HG02759 (cell line): ENCODE measurements around the gene ADAMTS18.
A peak's percentile ranks its signal among the peaks of the same experiment; 100 is the strongest.
"Not testable (repeated sequence)": the region's sequence is repeated elsewhere in the genome, so short reads cannot be mapped to it uniquely, and the experiment has no call there.

Source experiments
- ATAC-seq: cut with Tn5 transposase; IDR thresholded peaks from one replicate; pipeline ENCODE4 v1.9.1; 2021; ENCODE audit warnings: mild to moderate bottlenecking, moderate library complexity; ENCODE audit not compliant: unreplicated experiment

Gene ADAMTS18

GRCh38 chr16:77290451-77291115, 144.3 kb downstream of the ADAMTS18 start:
- ATAC-seq: no peak

- no peak for ATAC-seq
These were observed 145.5 kb downstream of the ADAMTS18 start for GRCh38 chr16:77289331-77289809.

DNA sequence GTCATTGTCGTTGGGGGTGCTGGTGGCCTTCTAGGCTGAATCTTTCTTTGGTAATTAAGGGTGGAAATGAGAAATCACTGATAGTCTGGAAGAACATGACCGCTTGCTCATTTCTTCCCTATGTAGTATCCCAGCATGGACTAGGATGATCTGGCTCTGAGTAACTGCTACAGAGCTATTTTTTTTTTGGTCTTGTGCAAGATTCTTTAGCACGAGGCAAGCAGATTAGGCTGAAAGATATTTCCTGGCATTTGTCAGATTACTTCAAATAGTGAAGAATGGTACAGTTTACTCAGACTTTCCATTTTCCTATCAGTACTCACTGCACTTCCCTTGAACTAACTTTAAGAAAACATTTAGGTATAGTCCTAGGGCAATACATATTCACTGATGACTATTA, 146.6 kb downstream of the ADAMTS18 start:
- ATAC-seq: no peak

DNA sequence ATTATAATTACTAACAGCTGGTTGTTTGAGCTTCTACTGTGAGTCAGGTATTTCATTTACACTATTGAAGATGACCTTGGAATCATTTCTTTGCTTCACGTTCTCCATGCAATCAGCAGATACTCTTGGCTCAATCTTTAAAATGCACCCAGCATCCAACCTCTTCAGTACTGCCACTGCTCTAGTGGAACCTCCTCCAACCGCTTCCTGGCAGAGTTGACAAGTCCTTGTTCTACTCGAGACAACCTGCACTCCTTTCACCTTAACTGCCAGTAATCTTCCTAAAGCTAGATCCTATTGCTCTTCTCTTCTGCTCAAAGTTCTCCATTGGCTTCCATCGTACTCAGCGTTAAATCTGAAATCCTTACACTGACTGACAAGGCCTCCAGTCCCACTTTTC, 149.2 kb downstream of the ADAMTS18 start:
- no peak for ATAC-seq

GRCh38 chr16:77282345-77282744, 152.5 kb downstream of the ADAMTS18 start:
- no peak for ATAC-seq

- not testable (repeated sequence) for ATAC-seq
These were observed 155.5 kb downstream of the ADAMTS18 start for GRCh38 chr16:77279316-77279715.

DNA sequence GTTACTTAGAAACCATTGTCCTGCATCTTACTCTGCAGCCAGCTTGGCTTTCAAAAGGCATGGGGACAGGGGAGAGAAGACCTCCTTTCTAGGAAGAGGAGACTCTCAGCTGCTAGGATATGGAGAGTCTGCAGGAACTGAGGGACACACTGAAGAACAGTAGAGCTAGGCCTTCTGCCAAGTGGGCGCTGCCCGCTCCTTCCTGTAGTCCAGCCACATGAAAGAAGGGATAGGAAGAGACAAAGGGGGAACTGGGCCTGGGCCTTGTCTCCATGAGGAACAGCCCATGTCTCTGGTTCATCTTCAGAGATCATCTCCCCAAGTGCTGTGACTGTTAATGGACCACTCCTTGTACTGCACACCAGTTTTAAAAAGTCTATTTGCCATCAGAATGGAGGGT, 157.3 kb downstream of the ADAMTS18 start:
- ATAC-seq: no peak

GRCh38 chr16:77277141-77277540, 157.7 kb downstream of the ADAMTS18 start:
- ATAC-seq: no peak

GRCh38 chr16:77276661-77277060, 158.2 kb downstream of the ADAMTS18 start:
- ATAC-seq: no peak

DNA sequence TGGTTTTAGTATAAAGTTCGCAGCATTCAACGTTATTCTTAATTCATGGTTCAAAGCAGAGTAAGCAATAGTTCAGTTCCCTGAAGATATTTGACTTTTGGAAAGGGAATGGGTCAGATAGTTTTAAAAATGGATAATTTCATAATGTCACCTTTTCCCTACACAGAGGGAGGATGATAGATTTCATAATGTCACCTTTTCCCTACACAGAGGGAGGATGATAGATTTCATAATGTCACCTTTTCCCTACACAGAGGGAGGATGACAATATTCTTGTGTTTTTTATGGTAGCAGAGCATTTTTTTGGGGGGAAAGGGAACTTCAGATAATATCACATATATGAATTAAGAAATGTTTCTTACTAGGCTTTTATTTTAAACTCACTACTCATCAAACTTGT, 159.5 kb downstream of the ADAMTS18 start:
- ATAC-seq: not testable (repeated sequence)

- no peak for ATAC-seq
These were observed 161.0 kb downstream of the ADAMTS18 start for GRCh38 chr16:77273815-77274214.

- ATAC-seq: no peak
These were observed 163.1 kb downstream of the ADAMTS18 start for GRCh38 chr16:77271532-77272426.

GRCh38 chr16:77266185-77266584, 168.6 kb downstream of the ADAMTS18 start:
- not testable (repeated sequence) for ATAC-seq

DNA sequence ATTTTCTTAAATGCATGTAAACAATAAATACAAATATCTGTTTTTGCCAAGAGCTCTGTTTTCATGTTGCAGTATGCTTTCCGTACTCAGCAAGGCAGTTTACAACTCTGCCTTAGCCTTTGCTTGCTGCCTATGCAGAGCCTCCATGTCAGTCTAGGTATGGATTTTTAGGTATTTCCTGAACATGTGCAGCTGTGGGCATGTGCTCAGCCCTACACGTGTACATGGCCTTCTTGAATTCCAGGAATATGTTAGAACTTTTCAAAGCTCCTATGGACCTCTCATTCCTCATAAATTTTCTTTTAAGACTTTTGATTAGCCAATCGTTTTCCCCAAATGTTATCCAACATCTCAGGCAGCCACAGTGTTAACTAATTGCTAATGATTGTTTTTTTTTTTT, 171.9 kb downstream of the ADAMTS18 start:
- no peak for ATAC-seq

GRCh38 chr16:77250400-77250799, 184.4 kb downstream of the ADAMTS18 start:
- ATAC-seq: no peak

GRCh38 chr16:77246150-77246549, 188.7 kb downstream of the ADAMTS18 start:
- ATAC-seq: no peak

DNA sequence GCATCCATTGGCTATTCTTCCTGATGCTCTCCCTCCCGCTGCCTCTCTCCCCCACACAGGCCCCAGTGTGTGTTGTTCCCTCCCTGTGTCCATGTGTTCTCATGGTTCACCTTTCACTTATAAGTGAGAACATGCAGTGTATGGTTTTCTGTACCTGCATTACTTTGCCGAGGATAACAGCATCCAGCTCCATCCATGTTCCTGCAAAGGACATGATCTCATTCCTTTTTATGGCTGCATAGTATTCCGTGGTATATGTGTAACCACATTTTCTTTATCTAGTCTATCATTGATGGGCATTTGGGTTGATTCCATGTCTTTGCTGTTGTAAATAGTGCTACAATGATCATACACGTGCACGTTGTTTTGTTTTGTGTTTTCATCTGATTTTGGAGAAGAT, 192.4 kb downstream of the ADAMTS18 start:
- not testable (repeated sequence) for ATAC-seq

GRCh38 chr16:77238593-77238992, 196.2 kb downstream of the ADAMTS18 start:
- ATAC-seq: no peak

GRCh38 chr16:77236063-77236511, 198.7 kb downstream of the ADAMTS18 start:
- ATAC-seq: peak; percentile 99

DNA sequence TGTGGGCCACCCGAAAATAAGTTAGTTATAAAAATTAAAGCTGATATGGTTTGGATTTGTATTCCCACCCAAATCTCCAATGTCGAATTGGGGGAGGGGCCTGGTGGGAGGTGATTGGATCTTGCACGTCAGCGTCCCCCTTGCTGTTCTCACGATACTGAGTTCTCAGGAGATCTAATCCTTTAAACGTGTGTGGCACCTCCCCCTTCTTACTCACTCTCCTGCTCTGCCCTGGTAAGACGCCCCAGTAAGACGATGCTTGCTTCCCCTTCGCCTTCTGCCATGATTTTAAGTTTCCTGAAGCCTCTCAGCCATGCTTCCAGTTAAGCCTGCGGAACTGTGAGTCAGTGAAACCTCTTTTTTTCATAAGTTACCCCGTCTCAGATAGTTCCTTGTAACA, 200.2 kb downstream of the ADAMTS18 start:
- no peak for ATAC-seq

- no peak for ATAC-seq
These were observed 200.9 kb downstream of the ADAMTS18 start for GRCh38 chr16:77233799-77234519.
